Measurements from ENCODE around the gene LACC1. TPM values are rescaled to one million over a fixed set of nuclear protein-coding genes. Genes with fewer than 3 reads are reported as not detected.

The LACC1 gene
- total RNA-seq, 1 donor: 22.9 TPM

GRCh38 chr13:43908156-43909126 is 28.7 kb downstream of the LACC1 start:
- DNase-seq (ENCODE audit: low read depth): peak; percentile 69
- peak; percentile 44 for TF ChIP-seq CTCF (IDR thresholded peaks at IDR 0.05; ENCODE audit: insufficient read depth, low read length)
- H3K4me3 ChIP-seq (ENCODE audit: low read depth, low read length): no peak overlapping the region

GRCh38 chr13:43910856-43911255 is 31.2 kb downstream of the LACC1 start:
- no peak for DNase-seq (ENCODE audit: low read depth)
- TF ChIP-seq CTCF (IDR thresholded peaks at IDR 0.05; ENCODE audit: insufficient read depth, low read length): no peak
- H3K4me3 ChIP-seq (ENCODE audit: low read depth, low read length): no peak overlapping the region

- TF ChIP-seq CTCF (IDR thresholded peaks at IDR 0.05; ENCODE audit: insufficient read depth, low read length): no peak
- H3K4me3 ChIP-seq (ENCODE audit: low read depth, low read length): no peak overlapping the region
- DNase-seq (ENCODE audit: low read depth): no peak
Observed at GRCh38 chr13:43911278-43911677, 31.6 kb downstream of the LACC1 start.

GRCh38 chr13:43911871-43912270 is 32.2 kb downstream of the LACC1 start:
- no peak for TF ChIP-seq CTCF (IDR thresholded peaks at IDR 0.05; ENCODE audit: insufficient read depth, low read length)
- no peak overlapping the region for H3K4me3 ChIP-seq (ENCODE audit: low read depth, low read length)
- no peak for DNase-seq (ENCODE audit: low read depth)

GRCh38 chr13:43915451-43915850 is 35.7 kb downstream of the LACC1 start:
- no peak for TF ChIP-seq CTCF (IDR thresholded peaks at IDR 0.05; ENCODE audit: insufficient read depth, low read length)
- DNase-seq (ENCODE audit: low read depth): peak; percentile 33
- H3K4me3 ChIP-seq (ENCODE audit: low read depth, low read length): no peak overlapping the region

- DNase-seq (ENCODE audit: low read depth): no peak
- H3K4me3 ChIP-seq (ENCODE audit: low read depth, low read length): no peak overlapping the region
- no peak for TF ChIP-seq CTCF (IDR thresholded peaks at IDR 0.05; ENCODE audit: insufficient read depth, low read length)
Observed at GRCh38 chr13:43916828-43917227, 37.1 kb downstream of the LACC1 start.
